PC-9 (cell line): ENCODE data around the gene CYB561. TPM values are rescaled to one million over a fixed set of nuclear protein-coding genes. Genes with fewer than 3 reads are reported as not detected.

Source experiments
- BruUV-seq: library from RNA; stranded (reverse); fragments of 400-500 nt; replicated peaks from 2 replicates; lab custom pipeline; 2021; lab: Mats Ljungman, UMichigan
- CTCF ChIA-PET: fragments of 300-600 bp; sonication (Branson Sonifier 250); formaldehyde crosslinking; loops from one replicate; lab custom pipeline; 2022; ENCODE audit warnings: antibody characterized with exemption; lab: Charles Lee
- POLR2A ChIA-PET: fragments of 300-600 bp; sonication (Branson Sonifier 250); formaldehyde crosslinking; loops from one replicate; lab custom pipeline; 2022; ENCODE audit warnings: antibody characterized with exemption; ENCODE audit not compliant: unreplicated experiment; lab: Charles Lee
- DNase-seq, 2 experiments: peaks; one replicate each; pipeline versions ENCODE4 v3.0.0 to v3.0.0-alpha.2; 2015 to 2022; ENCODE audit warnings: mixed read lengths in 1 of 2
- H2AFZ ChIP-seq: fragments of 200-600 bp; sonication (generic); 2 replicates; pipeline ENCODE4 v1.8.1; 2017; ENCODE audit warnings: antibody characterized with exemption
- H3F3A ChIP-seq: fragments of 200-600 bp; sonication (generic); 2 replicates; pipeline ENCODE4 v1.8.1; 2017; ENCODE audit warnings: antibody characterized with exemption, mild to moderate bottlenecking, low read depth; ENCODE audit not compliant: insufficient read depth
- H3K27ac ChIP-seq: fragments of 200-600 bp; sonication (generic); 2 replicates; pipeline ENCODE4 v1.6.1; 2016; ENCODE audit warnings: mixed run types
- H3K27me3 ChIP-seq: fragments of 200-600 bp; sonication (generic); 2 replicates; pipeline ENCODE4 v1.6.1; 2016; ENCODE audit warnings: low read depth, mixed run types; ENCODE audit not compliant: insufficient read depth
- H3K36me3 ChIP-seq: fragments of 200-600 bp; sonication (generic); 2 replicates; pipeline ENCODE4 v1.6.1; 2016; ENCODE audit warnings: low read depth, mixed run types
- H3K4me1 ChIP-seq: fragments of 200-600 bp; sonication (generic); replicated peaks from 2 replicates; pipeline ENCODE4 v1.6.1; 2016; ENCODE audit warnings: mixed run types; ENCODE audit not compliant: insufficient read depth
- H3K4me2 ChIP-seq: fragments of 200-600 bp; sonication (generic); 2 replicates; pipeline ENCODE4 v1.6.1; 2017; ENCODE audit warnings: mixed run types
- H3K4me3 ChIP-seq: fragments of 200-600 bp; sonication (generic); 2 replicates; pipeline ENCODE4 v1.6.1; 2016; ENCODE audit warnings: mixed run types
- H3K79me2 ChIP-seq: fragments of 200-600 bp; sonication (generic); 2 replicates; pipeline ENCODE4 v1.6.1; 2017; ENCODE audit warnings: low read depth, mixed run types
- H3K9me2 ChIP-seq: fragments of 200-600 bp; sonication (generic); 2 replicates; pipeline ENCODE4 v1.8.1; 2017; ENCODE audit warnings: mild to moderate bottlenecking; ENCODE audit not compliant: insufficient read depth
- H3K9me3 ChIP-seq: fragments of 200-600 bp; sonication (generic); 2 replicates; pipeline ENCODE4 v1.8.1; 2016; ENCODE audit warnings: low read depth; ENCODE audit not compliant: insufficient read depth
- H4K20me1 ChIP-seq: fragments of 200-600 bp; sonication (generic); 2 replicates; pipeline ENCODE4 v1.8.1; 2017; ENCODE audit not compliant: insufficient read depth
- CTCF ChIP-seq: fragments of 200-600 bp; sonication (generic); conservative IDR thresholded peaks from 2 replicates; pipeline ENCODE4 v1.6.1; 2017; ENCODE audit warnings: mixed run types, antibody characterized with exemption, mild to moderate bottlenecking, moderate library complexity
- EZH2 ChIP-seq: fragments of 200-600 bp; sonication (generic); IDR thresholded peaks from 2 replicates; pipeline ENCODE4 v1.8.0; 2017; ENCODE audit warnings: antibody characterized with exemption, low read depth
- intact Hi-C: fragments of 100-400 bp; cut with micrococcal nuclease; formaldehyde crosslinking; loops from one replicate; pipeline ENCODE4 v1.10.0; 2022; ENCODE audit not compliant: unreplicated experiment
- total RNA-seq: library from RNA; stranded (reverse); gene quantifications from 2 replicates; pipeline ENCODE4 v1.2.3, GENCODE V29; 2021

The CYB561 gene
- total RNA-seq, 1 experiment from 2014 or later = 71.6 TPM

GRCh38 chr17:63434951-63435571, 11.0 kb downstream of the CYB561 start:
- no peaks in the 10 kb centered on the region for H3K9me3 ChIP-seq
- H3F3A ChIP-seq = peaks cover 71% of the 10 kb centered on the region
- no peaks in the 10 kb centered on the region for H3K27me3 ChIP-seq
- no peak overlapping the region for H3K27ac ChIP-seq
- no peak overlapping the region for H3K4me3 ChIP-seq
- peak; percentile 68 to 89 for DNase-seq
- POLR2A ChIA-PET = interaction anchor here (1.0 kb wide), 1 partner anchor 12 kb away, joined by 7 read pairs; no protein-coding TSS in a partner anchor
- no TSS peak for BruUV-seq
- H3K9me2 ChIP-seq = no peaks in the 10 kb centered on the region
- peaks cover under 1% of the 10 kb centered on the region; the same call in 1 of the 2 replicates for H3K79me2 ChIP-seq
- no peak; the same call in 1 of the 2 replicates for TF ChIP-seq CTCF
- no peak for TF ChIP-seq EZH2
- 0 out of 2 replicates have a peak, but pooled peaks cover 7% of the 10 kb centered on the region for H3K36me3 ChIP-seq
- peaks cover 11% of the 10 kb centered on the region for H3K4me1 ChIP-seq
- no peak overlapping the region for H2AFZ ChIP-seq
- H3K4me2 ChIP-seq = no peak overlapping the region
- CTCF ChIA-PET = interaction anchor here (0.6 to 1.5 kb wide), 4 partner anchors 9 to 115 kb away, joined by 3 to 12 read pairs (median 6); no protein-coding TSS in a partner anchor
- intact Hi-C loops = loop anchor here (2.0 kb wide), 1 partner anchor 44 kb away; no protein-coding TSS in a partner anchor
- H4K20me1 ChIP-seq = peaks cover 6% of the 10 kb centered on the region

DNA sequence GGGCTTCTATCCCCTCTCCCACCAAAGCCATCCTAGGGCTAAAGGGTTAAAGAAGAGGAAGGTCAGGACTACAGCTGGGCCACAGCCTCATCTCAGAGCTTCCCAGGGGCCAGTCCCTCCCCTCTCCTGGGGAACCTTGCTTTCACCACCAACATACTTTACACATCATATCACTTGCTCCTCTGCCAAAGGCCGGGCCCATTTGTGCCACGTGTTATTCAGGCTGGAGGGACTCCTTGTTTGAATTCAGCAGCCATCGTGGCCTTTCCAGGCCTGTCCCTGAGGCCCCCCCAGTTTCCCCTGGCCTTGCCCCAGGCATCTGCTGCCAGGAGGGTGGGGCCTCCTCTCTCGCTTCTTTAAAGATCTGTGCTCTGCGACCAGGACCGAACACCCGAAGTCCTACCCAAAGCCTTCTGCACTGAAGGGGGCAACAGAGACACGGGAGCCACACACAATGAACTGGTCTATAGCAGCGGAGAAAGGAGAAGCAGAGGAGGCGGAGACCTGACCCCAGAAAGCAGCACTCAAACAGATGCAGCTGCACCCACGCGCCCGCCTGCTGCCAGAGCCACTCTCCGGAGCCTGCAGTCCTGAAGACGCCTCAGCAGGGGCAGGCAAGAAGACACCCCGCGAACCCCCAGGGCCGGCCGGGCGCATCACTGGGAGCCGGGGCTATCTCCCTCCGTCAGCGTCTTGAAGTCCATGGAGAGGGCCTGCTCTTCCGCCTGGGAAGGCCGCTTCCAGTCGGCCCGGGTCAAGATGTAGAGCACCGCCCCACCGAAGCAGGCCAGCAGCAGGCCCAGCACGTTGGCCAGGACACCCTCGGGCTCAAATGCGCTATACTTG, 12.1 kb downstream of the CYB561 start:
- Histone ChIP-seq H3K4me3 (no peak overlapping the region), H3K36me3 (0 out of 2 replicates have a peak, but pooled peaks cover 7% of the 10 kb centered on the region), H3K27ac (0 out of 2 replicates have a peak overlapping the region, but pooled peaks have one; percentile 37), H3K4me2 (no peak overlapping the region), H3K27me3 (no peaks in the 10 kb centered on the region), H4K20me1 (peaks cover 10% of the 10 kb centered on the region), H3K9me2 (no peaks in the 10 kb centered on the region), H3K9me3 (no peaks in the 10 kb centered on the region), H3K79me2 (no peaks in the 10 kb centered on the region), H3K4me1 (peaks cover 11% of the 10 kb centered on the region), H2AFZ (no peak overlapping the region), H3F3A (peaks cover 71% of the 10 kb centered on the region)
- CTCF ChIA-PET = interaction anchor here (1.5 kb wide), 1 partner anchor 8 kb away, joined by 8 read pairs; no protein-coding TSS in a partner anchor
- POLR2A ChIA-PET = no interaction called here
- peak in 1 of 2 experiments; percentile 51 for DNase-seq
- intact Hi-C loops = loop anchor here (2.0 kb wide), 2 partner anchors 13 to 45 kb away; partner anchors contain the start of gene CYB561
- no peak for TF ChIP-seq CTCF
- no peak for TF ChIP-seq EZH2
- BruUV-seq = no TSS peak
